CD1c-positive myeloid dendritic cell (primary cell): ENCODE measurements around the gene VSIG4.
"Not testable (repeated sequence)": the region's sequence is repeated elsewhere in the genome, so short reads cannot be mapped to it uniquely, and the experiment has no call there.

Experiments
- DNase-seq: peaks from one replicate; pipeline ENCODE4 v3.0.0-alpha.2; 2016; ENCODE audit errors: extremely low spot score

The VSIG4 gene

GRCh38 chrX:65976161-65976560 is 63.7 kb downstream of the VSIG4 start:
- DNase-seq, result no peak

- not testable (repeated sequence) for DNase-seq
These were observed 64.6 kb downstream of the VSIG4 start for GRCh38 chrX:65975161-65975751.
